ENCODE measurements around the gene MYO5B. TPM values are rescaled to one million over a fixed set of nuclear protein-coding genes. Genes with fewer than 3 reads are reported as not detected.

The MYO5B gene
- total RNA-seq, 1 donor from 2014 or later, result 46.2 TPM

GRCh38 chr18:49880661-49881060 lies 314.3 kb downstream of the MYO5B start:
- DNase-seq (ENCODE audit: low spot score), result no peak

GRCh38 chr18:49879271-49879580 lies 315.7 kb downstream of the MYO5B start:
- DNase-seq (ENCODE audit: low spot score), result no peak

- no peak for DNase-seq (ENCODE audit: low spot score)
Observed at GRCh38 chr18:49878567-49879270, 316.2 kb downstream of the MYO5B start.

- DNase-seq (ENCODE audit: low spot score), result no peak
Observed at GRCh38 chr18:49878015-49878414, 316.9 kb downstream of the MYO5B start.

GRCh38 chr18:49876536-49876935 lies 318.4 kb downstream of the MYO5B start:
- no peak for DNase-seq (ENCODE audit: low spot score)

GRCh38 chr18:49875783-49876182 lies 319.2 kb downstream of the MYO5B start:
- no peak for DNase-seq (ENCODE audit: low spot score)

- no peak for DNase-seq (ENCODE audit: low spot score)
Observed at GRCh38 chr18:49875155-49875554, 319.8 kb downstream of the MYO5B start.

GRCh38 chr18:49874238-49874637 lies 320.7 kb downstream of the MYO5B start:
- no peak for DNase-seq (ENCODE audit: low spot score)

- no peak for DNase-seq (ENCODE audit: low spot score)
Observed at GRCh38 chr18:49869354-49869753, 325.6 kb downstream of the MYO5B start.

- DNase-seq (ENCODE audit: low spot score), result no peak
Observed at GRCh38 chr18:49866680-49867079, 328.3 kb downstream of the MYO5B start.

- DNase-seq (ENCODE audit: low spot score), result no peak
Observed at GRCh38 chr18:49865401-49865800, 329.5 kb downstream of the MYO5B start.

GRCh38 chr18:49863769-49864621 lies 331.0 kb downstream of the MYO5B start:
- no peak for DNase-seq (ENCODE audit: low spot score)

GRCh38 chr18:49862656-49863385 lies 332.1 kb downstream of the MYO5B start:
- no peak for DNase-seq (ENCODE audit: low spot score)

GRCh38 chr18:49861659-49862058 lies 333.3 kb downstream of the MYO5B start:
- DNase-seq (ENCODE audit: low spot score), result no peak

- no peak for DNase-seq (ENCODE audit: low spot score)
Observed at GRCh38 chr18:49859725-49860124, 335.2 kb downstream of the MYO5B start.

GRCh38 chr18:49859021-49859359 lies 336.0 kb downstream of the MYO5B start:
- no peak for DNase-seq (ENCODE audit: low spot score)

- DNase-seq (ENCODE audit: low spot score), result peak; percentile 60
Observed at GRCh38 chr18:49858309-49859020, 336.5 kb downstream of the MYO5B start.

- no peak for DNase-seq (ENCODE audit: low spot score)
Observed at GRCh38 chr18:49857708-49858107, 337.2 kb downstream of the MYO5B start.

GRCh38 chr18:49856496-49856895 lies 338.5 kb downstream of the MYO5B start:
- no peak for DNase-seq (ENCODE audit: low spot score)

- DNase-seq (ENCODE audit: low spot score), result peak; percentile 18
Observed at GRCh38 chr18:49855711-49856415, 339.1 kb downstream of the MYO5B start.

GRCh38 chr18:49854681-49855080 lies 340.3 kb downstream of the MYO5B start:
- no peak for DNase-seq (ENCODE audit: low spot score)

Data from ureter (tissue), 1 donor.